Measurements from ENCODE around the gene CPN2. TPM values are rescaled to one million over a fixed set of nuclear protein-coding genes. Genes with fewer than 3 reads are reported as not detected.

CPN2 gene
- total and polyA plus RNA-seq, 2 of the 13 experiments (the other 11 are each of a cell fraction or from before 2014, with no cell fraction given): 26.7 to 27.7 TPM

- Histone ChIP-seq H3K4me3 (replicated peaks in 1 of 3; ENCODE audit: insufficient read depth in 1 of 3, low read depth in 2 of 3, low read length in 3 of 3) (no peak overlapping the region), H3K27me3 (ENCODE audit: control insufficient read depth in 1 of 2, insufficient read depth in 2 of 2, low read length in 2 of 2) (no peaks in the 10 kb centered on the region), H4K20me1 (ENCODE audit: insufficient read depth, low read length) (no peaks in the 10 kb centered on the region), H3K79me2 (ENCODE audit: insufficient read depth, low read length) (no peaks in the 10 kb centered on the region), H3K9me3 (ENCODE audit: low read length) (no peaks in the 10 kb centered on the region), H3K36me3 (replicated peaks in 1 of 2; ENCODE audit: control insufficient read depth in 1 of 2, insufficient read depth in 2 of 2, low read length in 2 of 2) (peaks cover 6 to 16% of the 10 kb centered on the region in 2 experiments; a peak in 4 of 5 replicates), H2AFZ (ENCODE audit: low read length) (no peak overlapping the region), H3K4me1 (ENCODE audit: insufficient read depth, low read length) (peaks cover 14% of the 10 kb centered on the region), H3K9ac (ENCODE audit: insufficient read depth, low read depth, low read length) (no peak overlapping the region), H3K27ac (ENCODE audit: extremely low read length, insufficient read depth, low read length) (no peak overlapping the region), H3K4me2 (ENCODE audit: low read depth, low read length) (no peak overlapping the region)
- ATAC-seq: no peak
- no TSS peak for BruUV-seq (replicated peaks)
- ChIA-PET CTCF (ENCODE audit: low intra/inter-chr PET ratio, low total read pairs) (no interaction called here), POLR2A (no interaction called here)
- no peak for TF ChIP-seq RXRA (CRISPR knock-in tag; IDR thresholded peaks at IDR 0.05)
- no peak for TF ChIP-seq ETS1 (CRISPR knock-in tag; IDR thresholded peaks at IDR 0.05)
- TF ChIP-seq ZNF138 (CRISPR knock-in tag; IDR thresholded peaks at IDR 0.05; ENCODE audit: low read depth): no peak
- TF ChIP-seq SMC3 (IDR thresholded peaks at IDR 0.05; ENCODE audit: low read length): no peak
- no peak for TF ChIP-seq TBX2 (CRISPR knock-in tag; IDR thresholded peaks at IDR 0.05; ENCODE audit: borderline replicate concordance)
- no peak for TF ChIP-seq YY1 (IDR thresholded peaks at IDR 0.05; ENCODE audit: insufficient read depth, insufficient replicate concordance, low read depth, low read length)
- no peak for TF ChIP-seq FOXK2 (IDR thresholded peaks at IDR 0.05)
- no peak for TF ChIP-seq GTF2F1 (IDR thresholded peaks at IDR 0.05; ENCODE audit: low read length)
- no peak for TF ChIP-seq REST (IDR thresholded peaks at IDR 0.05; ENCODE audit: borderline replicate concordance in 1 of 2, low read depth in 1 of 2, low read length in 2 of 2)
- no peak for TF ChIP-seq ZMYM2 (CRISPR knock-in tag; IDR thresholded peaks at IDR 0.05)
- no peak for TF ChIP-seq ZNF563 (CRISPR knock-in tag; IDR thresholded peaks at IDR 0.05)
- no peak for FAIRE-seq
- WGBS (ENCODE audit: low lambda C conversion rate): 82% methylated on average over 6 of the region's 9 CpGs
- intact Hi-C loops (cut with micrococcal nuclease; ENCODE audit: unreplicated experiment) (no loop called here), in situ Hi-C loops (cut with HindIII; ENCODE audit: extremely low pct_ligation_motif_present, low pct_unique_long_range_greater_than_20kb) (no loop called here)
- DNase-seq (ENCODE audit: low spot score): no peak
Measured at GRCh38 chr3:194346035-194346434, 5.1 kb downstream of the CPN2 start.
